Heart left ventricle (tissue), 13 donors: ENCODE data around the gene EGLN2.

Experiments used
- POLR2A ChIP-seq, 2 donors: fragments of 450-650 bp; IDR thresholded peaks; one replicate each; pipeline ENCODE4 v1.6.1; 2017; ENCODE audit warnings: antibody characterized with exemption in 2 of 2, mild to moderate bottlenecking in 2 of 2, moderate library complexity in 2 of 2
- TF ChIP-seq, protein P1 (sequence below), 12 donors: fragments of 200-600 bp; sonication (generic) in 4 of 12; IDR thresholded peaks; one replicate each; pipeline versions ENCODE4 v1.5.0 to v1.8.0; 2018 to 2022; ENCODE audit warnings: antibody characterized with exemption in 12 of 12, mild to moderate bottlenecking in 5 of 12
- donor health status: ischemic (EF 13 %, LVEDD 7.1; RV severe dilation, severe dysfunction).
- donor health status: DM: no; HTN: yes; CAD: no.
- donor health status: DM: no; HTN: no; CAD: no.
- donor health status: ischemic (EF 25% LVEDD 6.9; RV normal size, moderate dysfunction).
- donor health status: ischemic (EF 25% LVEDD 5.7; RV mildly dilated, moderate dysfunction).
- donor health status: ischemic (EF 35%, LVEDD 5.7; RV mildly dilated, moderate dysfunction).
- donor health status: nonischemic (EF 11% LVEDD 7.7; RV severe dilation, severe dysfunction).
- donor health status: DM: yes; HTN: yes; CAD: no.
- donor health status: PGD.
- donor health status: ischemic (EF 29% LVEDD 5.4; RV normal size, mild dysfunction).
- donor health status: nonischemic (EF 23%, LVEDD 6.1; RV moderate dilation, normal function).

DNA sequence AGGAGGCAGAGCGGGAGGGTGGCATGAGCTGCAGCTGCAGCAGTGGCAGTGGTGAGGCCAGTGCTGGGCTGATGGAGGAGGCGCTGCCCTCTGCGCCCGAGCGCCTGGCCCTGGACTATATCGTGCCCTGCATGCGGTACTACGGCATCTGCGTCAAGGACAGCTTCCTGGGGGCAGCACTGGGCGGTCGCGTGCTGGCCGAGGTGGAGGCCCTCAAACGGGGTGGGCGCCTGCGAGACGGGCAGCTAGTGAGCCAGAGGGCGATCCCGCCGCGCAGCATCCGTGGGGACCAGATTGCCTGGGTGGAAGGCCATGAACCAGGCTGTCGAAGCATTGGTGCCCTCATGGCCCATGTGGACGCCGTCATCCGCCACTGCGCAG, 2.0 kb downstream of the EGLN2 start:
- TF ChIP-seq, protein P1, sequence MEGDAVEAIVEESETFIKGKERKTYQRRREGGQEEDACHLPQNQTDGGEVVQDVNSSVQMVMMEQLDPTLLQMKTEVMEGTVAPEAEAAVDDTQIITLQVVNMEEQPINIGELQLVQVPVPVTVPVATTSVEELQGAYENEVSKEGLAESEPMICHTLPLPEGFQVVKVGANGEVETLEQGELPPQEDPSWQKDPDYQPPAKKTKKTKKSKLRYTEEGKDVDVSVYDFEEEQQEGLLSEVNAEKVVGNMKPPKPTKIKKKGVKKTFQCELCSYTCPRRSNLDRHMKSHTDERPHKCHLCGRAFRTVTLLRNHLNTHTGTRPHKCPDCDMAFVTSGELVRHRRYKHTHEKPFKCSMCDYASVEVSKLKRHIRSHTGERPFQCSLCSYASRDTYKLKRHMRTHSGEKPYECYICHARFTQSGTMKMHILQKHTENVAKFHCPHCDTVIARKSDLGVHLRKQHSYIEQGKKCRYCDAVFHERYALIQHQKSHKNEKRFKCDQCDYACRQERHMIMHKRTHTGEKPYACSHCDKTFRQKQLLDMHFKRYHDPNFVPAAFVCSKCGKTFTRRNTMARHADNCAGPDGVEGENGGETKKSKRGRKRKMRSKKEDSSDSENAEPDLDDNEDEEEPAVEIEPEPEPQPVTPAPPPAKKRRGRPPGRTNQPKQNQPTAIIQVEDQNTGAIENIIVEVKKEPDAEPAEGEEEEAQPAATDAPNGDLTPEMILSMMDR (IDR thresholded peaks at IDR 0.05) = no peak
- TF ChIP-seq POLR2A (IDR thresholded peaks at IDR 0.05) = no peak
